Parathyroid adenoma (tissue), 2 donors: ENCODE results near the gene IRAK1BP1.

Experiments
- H2AFZ ChIP-seq: fragments of 300-600 bp; sonication (generic); one replicate; pipeline ENCODE4 v1.7.0; 2017; ENCODE audit warnings: antibody characterized with exemption, mild to moderate bottlenecking
- H3K27ac ChIP-seq: fragments of 300-600 bp; sonication (generic); one replicate; pipeline ENCODE4 v1.7.0; 2017
- H3K27me3 ChIP-seq: fragments of 300-600 bp; sonication (generic); one replicate; pipeline ENCODE4 v1.7.0; 2017; ENCODE audit warnings: low read length; ENCODE audit not compliant: control insufficient read depth, insufficient read depth
- H3K36me3 ChIP-seq: fragments of 300-600 bp; sonication (generic); one replicate; pipeline ENCODE4 v1.7.0; 2017; ENCODE audit warnings: low read length; ENCODE audit not compliant: control insufficient read depth, insufficient read depth
- H3K4me1 ChIP-seq: fragments of 300-600 bp; sonication (generic); one replicate; pipeline ENCODE4 v1.7.0; 2017; ENCODE audit warnings: control low read depth
- H3K4me2 ChIP-seq: fragments of 300-600 bp; sonication (generic); one replicate; pipeline ENCODE4 v1.7.0; 2017; ENCODE audit warnings: low read length
- H3K4me3 ChIP-seq: fragments of 300-600 bp; sonication (generic); one replicate; pipeline ENCODE4 v1.7.0; 2017; ENCODE audit warnings: low read depth, low read length
- H3K79me2 ChIP-seq: fragments of 300-600 bp; sonication (generic); one replicate; pipeline ENCODE4 v1.7.0; 2017; ENCODE audit warnings: control low read depth
- H3K9ac ChIP-seq: fragments of 300-600 bp; sonication (generic); one replicate; pipeline ENCODE4 v1.7.0; 2017; ENCODE audit warnings: mild to moderate bottlenecking
- H3K9me3 ChIP-seq: fragments of 300-600 bp; sonication (generic); one replicate; pipeline ENCODE4 v1.7.0; 2017; ENCODE audit warnings: low read length; ENCODE audit not compliant: control insufficient read depth
- CTCF ChIP-seq: fragments of 300-600 bp; sonication (generic); IDR thresholded peaks from one replicate; pipeline ENCODE4 v1.7.0; 2017; ENCODE audit warnings: antibody characterized with exemption, mild to moderate bottlenecking
- donor health status: primary hyperparathyroidism.

Gene IRAK1BP1

GRCh38 chr6:78952362-78952761 is 85.0 kb downstream of the IRAK1BP1 start:
- Histone ChIP-seq H3K9ac (no peak overlapping the region), H3K36me3 (no peaks in the 10 kb centered on the region)

More at GRCh38 chr6:78952362-78952761, 85.0 kb downstream of the IRAK1BP1 start:
- Histone ChIP-seq H2AFZ (no peak overlapping the region), H3K27ac (no peak overlapping the region), H3K4me3 (no peak overlapping the region), H3K4me1 (no peaks in the 10 kb centered on the region), H3K79me2 (peaks cover 2% of the 10 kb centered on the region), H3K4me2 (no peak overlapping the region), H3K27me3 (no peaks in the 10 kb centered on the region), H3K9me3 (no peaks in the 10 kb centered on the region)
- no peak for TF ChIP-seq CTCF
